HEK293T (cell line): Measurements from ENCODE around the gene AGAP3.

ENCODE experiments used
- CTCF ChIA-PET: fragments of 350-600 bp; formaldehyde crosslinking; extraction: SDS; loops from one replicate; lab custom pipeline; 2021; ENCODE audit warnings: antibody characterized with exemption, inconsistent platforms; lab: Yijun Ruan, JAX
- POLR2A ChIA-PET: fragments of 350-600 bp; formaldehyde crosslinking; extraction: SDS; loops from one replicate; lab custom pipeline; 2020; ENCODE audit warnings: antibody characterized with exemption, inconsistent platforms; lab: Yijun Ruan, JAX
- DNase-seq: peaks from one replicate; pipeline ENCODE4 v3.0.0; 2012; ENCODE audit warnings: mixed read lengths; ENCODE audit errors: extremely low spot score
- ARNT ChIP-seq: fragments of 450-650 bp; IDR thresholded peaks from 2 replicates; pipeline ENCODE4 v1.6.1; 2017; ENCODE audit warnings: mild to moderate bottlenecking
- BHLHE40 ChIP-seq: fragments of 450-650 bp; IDR thresholded peaks from 2 replicates; pipeline ENCODE4 v1.6.1; 2016; ENCODE audit warnings: mild to moderate bottlenecking, moderate library complexity, borderline replicate concordance
- CTBP1 ChIP-seq: fragments of 450-650 bp; IDR thresholded peaks from 2 replicates; pipeline ENCODE4 v1.6.1; 2016; ENCODE audit warnings: borderline replicate concordance
- ELF4 ChIP-seq: fragments of 450-650 bp; IDR thresholded peaks from 2 replicates; pipeline ENCODE4 v1.6.1; 2017; ENCODE audit warnings: antibody characterized with exemption
- FOXA1 ChIP-seq: fragments of 450-650 bp; IDR thresholded peaks from 2 replicates; pipeline ENCODE4 v1.6.1; 2016; ENCODE audit warnings: mild to moderate bottlenecking
- FOXK2 ChIP-seq: fragments of 450-650 bp; IDR thresholded peaks from 2 replicates; pipeline ENCODE4 v1.6.1; 2016; ENCODE audit warnings: mild to moderate bottlenecking
- FOXM1 ChIP-seq: fragments of 450-650 bp; IDR thresholded peaks from 2 replicates; pipeline ENCODE4 v1.6.1; 2017; ENCODE audit warnings: mild to moderate bottlenecking, borderline replicate concordance
- HDGF ChIP-seq: fragments of 450-650 bp; IDR thresholded peaks from 2 replicates; pipeline ENCODE4 v1.6.1; 2017; ENCODE audit warnings: antibody characterized with exemption, borderline replicate concordance
- L3MBTL2 ChIP-seq: fragments of 450-650 bp; conservative IDR thresholded peaks from 2 replicates; pipeline ENCODE4 v1.6.1; 2016; ENCODE audit warnings: mild to moderate bottlenecking
- LEF1 ChIP-seq: fragments of 450-650 bp; IDR thresholded peaks from 2 replicates; pipeline ENCODE4 v1.6.1; 2017; ENCODE audit warnings: mild to moderate bottlenecking, borderline replicate concordance
- NFRKB ChIP-seq: fragments of 450-650 bp; IDR thresholded peaks from 2 replicates; pipeline ENCODE4 v1.6.1; 2016; ENCODE audit warnings: mild to moderate bottlenecking, moderate library complexity
- PKNOX1 ChIP-seq: fragments of 450-650 bp; IDR thresholded peaks from 2 replicates; pipeline ENCODE4 v1.6.1; 2016
- SP1 ChIP-seq: fragments of 450-650 bp; IDR thresholded peaks from 2 replicates; pipeline ENCODE4 v1.6.1; 2017
- SUZ12 ChIP-seq: fragments of 450-650 bp; IDR thresholded peaks from 2 replicates; pipeline ENCODE4 v1.6.1; 2016; ENCODE audit warnings: mild to moderate bottlenecking
- TARDBP ChIP-seq: fragments of 450-650 bp; IDR thresholded peaks from 2 replicates; pipeline ENCODE4 v1.6.1; 2016
- ZNF384 ChIP-seq: fragments of 450-650 bp; IDR thresholded peaks from 2 replicates; pipeline ENCODE4 v1.6.1; 2016

The AGAP3 gene

GRCh38 chr7:151124481-151124880 is 38.2 kb downstream of the AGAP3 start:
- TF ChIP-seq ARNT (no peak), SUZ12 (no peak), SP1 (no peak), CTBP1 (no peak), ZNF384 (no peak), PKNOX1 (no peak)
- ChIA-PET CTCF (interaction anchor here (0.6 to 1.9 kb wide), 21 partner anchors 9 to 1200 kb away, joined by 3 to 10 read pairs (median 5); partner anchors contain the start of gene GBX1), POLR2A (interaction anchor here (0.6 to 1.0 kb wide), 4 partner anchors 33 to 108 kb away, joined by 3 to 4 read pairs (median 3); partner anchors contain the start of genes ABCF2 and CHPF2)
- DNase-seq = no peak

GRCh38 chr7:151124899-151125399 is 38.7 kb downstream of the AGAP3 start:
- CTCF ChIA-PET = interaction anchor here (0.6 to 1.9 kb wide), 9 partner anchors 8 to 195 kb away, joined by 3 to 10 read pairs (median 5); partner anchors contain the start of gene GBX1
- TF ChIP-seq ZNF384 (no peak), HDGF (no peak), CTBP1 (no peak), SUZ12 (no peak), PKNOX1 (no peak), L3MBTL2 (no peak), FOXA1 (no peak), SP1 (no peak), FOXM1 (no peak), ARNT (no peak), BHLHE40 (no peak), ELF4 (no peak)
- DNase-seq = no peak
- POLR2A ChIA-PET = no interaction called here

- TF ChIP-seq FOXM1 = no peak
- no peak for TF ChIP-seq ELF4
- no peak for TF ChIP-seq FOXA1
- TF ChIP-seq NFRKB = no peak
- TF ChIP-seq ARNT = no peak
- no peak for TF ChIP-seq SUZ12
- no peak for TF ChIP-seq FOXK2
- no peak for TF ChIP-seq SP1
- TF ChIP-seq PKNOX1 = no peak
- TF ChIP-seq TARDBP = no peak
- no peak for TF ChIP-seq BHLHE40
- TF ChIP-seq LEF1 = no peak
- TF ChIP-seq CTBP1 = no peak
- CTCF ChIA-PET = interaction anchor here (0.6 to 1.1 kb wide), 2 partner anchors 47 to 57 kb away, joined by 3 to 5 read pairs; no protein-coding TSS in a partner anchor
- POLR2A ChIA-PET = no interaction called here
- DNase-seq = no peak
Observed at GRCh38 chr7:151125470-151125845, 39.2 kb downstream of the AGAP3 start.

GRCh38 chr7:151125846-151126481 is 39.7 kb downstream of the AGAP3 start:
- no peak for DNase-seq
- POLR2A ChIA-PET = no interaction called here
- no peak for TF ChIP-seq SUZ12
- no peak for TF ChIP-seq ARNT
- no peak for TF ChIP-seq ELF4
- TF ChIP-seq LEF1 = no peak
- no peak for TF ChIP-seq SP1
- TF ChIP-seq L3MBTL2 = no peak
- no peak for TF ChIP-seq FOXM1
- TF ChIP-seq TARDBP = no peak
- TF ChIP-seq NFRKB = no peak
- no peak for TF ChIP-seq CTBP1
- CTCF ChIA-PET = interaction anchor here (0.6 to 0.8 kb wide), 2 partner anchors 42 to 46 kb away, joined by 3 to 5 read pairs; no protein-coding TSS in a partner anchor

- ChIA-PET POLR2A (no interaction called here), CTCF (interaction anchor here (0.8 kb wide), 1 partner anchor 41 kb away, joined by 3 read pairs; no protein-coding TSS in a partner anchor)
- TF ChIP-seq FOXK2 = no peak
- no peak for TF ChIP-seq BHLHE40
- no peak for TF ChIP-seq ELF4
- TF ChIP-seq HDGF = no peak
- no peak for TF ChIP-seq CTBP1
- no peak for TF ChIP-seq TARDBP
- no peak for TF ChIP-seq SP1
- TF ChIP-seq NFRKB = no peak
- TF ChIP-seq FOXA1 = no peak
- no peak for TF ChIP-seq ZNF384
- TF ChIP-seq L3MBTL2 = no peak
- TF ChIP-seq PKNOX1 = no peak
- no peak for TF ChIP-seq ARNT
- no peak for TF ChIP-seq LEF1
- no peak for TF ChIP-seq FOXM1
- no peak for TF ChIP-seq SUZ12
- no peak for DNase-seq
Observed at GRCh38 chr7:151126491-151127137, 40.3 kb downstream of the AGAP3 start.
